Activated naive CD4-positive, alpha-beta T cell treated with anti-CD3 and anti-CD28 coated beads, Interleukin-2, amount 50 U/mL, for 24 hours (primary cell): Measurements from ENCODE around the gene CDH23.

ENCODE experiments used
- H3K27ac Mint-ChIP-seq: one replicate; pipeline ENCODE4 v1.8.0; 2021; ENCODE audit warnings: mild to moderate bottlenecking, mixed read lengths
- H3K27me3 Mint-ChIP-seq: one replicate; pipeline ENCODE4 v1.8.0; 2021; ENCODE audit warnings: mixed read lengths
- H3K36me3 Mint-ChIP-seq: one replicate; pipeline ENCODE4 v1.8.0; 2021; ENCODE audit warnings: mixed read lengths
- H3K4me1 Mint-ChIP-seq: one replicate; pipeline ENCODE4 v1.8.0; 2021; ENCODE audit warnings: mixed read lengths
- H3K4me3 Mint-ChIP-seq: one replicate; pipeline ENCODE4 v1.8.0; 2021; ENCODE audit warnings: mild to moderate bottlenecking, mixed read lengths
- H3K9me3 Mint-ChIP-seq: one replicate; pipeline ENCODE4 v1.8.0; 2021; ENCODE audit warnings: mixed read lengths

The CDH23 gene

DNA sequence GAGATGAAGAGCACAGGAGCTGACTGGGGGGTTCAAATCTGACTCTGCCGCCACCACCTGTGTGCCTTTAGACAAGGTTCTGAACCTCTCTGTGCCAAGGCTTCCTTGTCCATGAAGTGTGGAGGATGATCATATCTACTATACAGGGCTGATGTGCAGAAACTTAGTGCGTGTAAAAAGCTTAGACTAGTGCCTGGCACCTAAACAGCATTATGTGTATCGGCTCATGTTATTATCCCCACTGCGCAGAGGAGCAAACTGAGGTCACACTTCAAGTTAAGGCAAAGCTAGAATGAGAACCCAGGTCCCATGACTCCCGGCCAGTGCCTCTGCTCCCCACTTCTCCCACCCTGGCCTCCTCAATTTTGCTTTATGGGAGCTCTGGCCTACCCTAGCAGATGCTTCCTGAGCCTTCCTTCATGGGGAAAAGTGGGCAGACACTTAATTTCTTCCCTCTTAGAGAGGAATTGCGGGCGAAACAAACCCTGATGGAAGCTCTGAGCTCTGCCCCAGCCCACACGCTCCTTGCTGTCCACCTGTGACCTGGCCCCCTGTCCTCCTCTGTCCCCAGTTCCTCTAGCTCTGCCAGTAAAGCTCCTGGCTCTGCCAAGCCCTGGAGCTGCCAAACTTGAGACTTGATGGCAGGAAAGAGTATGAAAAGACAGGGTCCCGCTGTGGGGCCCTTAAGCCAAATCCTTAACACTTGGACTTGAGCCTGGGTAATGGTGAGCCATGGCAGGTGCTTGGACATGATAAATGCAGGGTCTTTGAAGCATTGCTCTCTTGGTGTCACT, 71.0 kb downstream of the CDH23 start:
- Mint-ChIP-seq H3K9me3 (no peaks in the 10 kb centered on the region), H3K36me3 (no peaks in the 10 kb centered on the region), H3K4me1 (no peaks in the 10 kb centered on the region), H3K4me3 (no peak overlapping the region), H3K27ac (no peak overlapping the region), H3K27me3 (no peaks in the 10 kb centered on the region)

- Mint-ChIP-seq H3K4me1 (no peaks in the 10 kb centered on the region), H3K36me3 (no peaks in the 10 kb centered on the region)
Measured at GRCh38 chr10:71468363-71469094, 71.8 kb downstream of the CDH23 start.

GRCh38 chr10:71471006-71471405, 74.3 kb downstream of the CDH23 start:
- H3K9me3 Mint-ChIP-seq: no peaks in the 10 kb centered on the region
- H3K4me3 Mint-ChIP-seq: no peak overlapping the region
- H3K4me1 Mint-ChIP-seq: peaks cover 4% of the 10 kb centered on the region
- H3K27ac Mint-ChIP-seq: no peak overlapping the region
- H3K36me3 Mint-ChIP-seq: no peaks in the 10 kb centered on the region
- no peaks in the 10 kb centered on the region for H3K27me3 Mint-ChIP-seq

More at GRCh38 chr10:71468363-71469094, 71.8 kb downstream of the CDH23 start:
- Mint-ChIP-seq H3K4me3 (no peak overlapping the region), H3K27me3 (no peaks in the 10 kb centered on the region), H3K9me3 (no peaks in the 10 kb centered on the region), H3K27ac (no peak overlapping the region)

GRCh38 chr10:71471957-71472365, 75.2 kb downstream of the CDH23 start:
- Mint-ChIP-seq H3K27ac (no peak overlapping the region), H3K36me3 (no peaks in the 10 kb centered on the region), H3K9me3 (no peaks in the 10 kb centered on the region), H3K4me3 (no peak overlapping the region), H3K4me1 (peaks cover 4% of the 10 kb centered on the region), H3K27me3 (no peaks in the 10 kb centered on the region)

DNA sequence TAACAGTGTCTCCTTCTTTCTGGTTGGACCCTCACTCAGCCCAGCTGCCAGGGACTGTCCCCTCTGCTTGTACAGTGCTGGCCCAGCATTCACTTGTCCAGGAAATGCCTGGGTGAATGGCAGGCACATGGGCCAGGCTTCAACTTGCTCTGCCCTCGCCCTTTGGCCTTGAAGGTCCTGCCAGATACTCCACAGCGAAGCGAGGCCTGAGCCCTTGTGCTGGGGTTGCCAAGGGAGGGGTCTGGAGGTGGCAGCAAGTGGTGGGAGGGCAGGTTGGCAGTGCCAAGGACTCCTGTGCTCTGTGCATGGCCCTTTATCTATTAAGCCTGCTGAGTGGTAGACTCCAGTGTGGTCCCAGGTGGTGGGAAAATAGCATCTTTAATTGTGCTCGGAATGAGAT, 75.7 kb downstream of the CDH23 start:
- no peaks in the 10 kb centered on the region for H3K9me3 Mint-ChIP-seq
- no peaks in the 10 kb centered on the region for H3K27me3 Mint-ChIP-seq
- no peaks in the 10 kb centered on the region for H3K36me3 Mint-ChIP-seq
- peaks cover 4% of the 10 kb centered on the region for H3K4me1 Mint-ChIP-seq
- H3K4me3 Mint-ChIP-seq: no peak overlapping the region
- H3K27ac Mint-ChIP-seq: no peak overlapping the region

GRCh38 chr10:71472912-71473311, 76.2 kb downstream of the CDH23 start:
- Mint-ChIP-seq H3K27ac (no peak overlapping the region), H3K4me3 (no peak overlapping the region)

DNA sequence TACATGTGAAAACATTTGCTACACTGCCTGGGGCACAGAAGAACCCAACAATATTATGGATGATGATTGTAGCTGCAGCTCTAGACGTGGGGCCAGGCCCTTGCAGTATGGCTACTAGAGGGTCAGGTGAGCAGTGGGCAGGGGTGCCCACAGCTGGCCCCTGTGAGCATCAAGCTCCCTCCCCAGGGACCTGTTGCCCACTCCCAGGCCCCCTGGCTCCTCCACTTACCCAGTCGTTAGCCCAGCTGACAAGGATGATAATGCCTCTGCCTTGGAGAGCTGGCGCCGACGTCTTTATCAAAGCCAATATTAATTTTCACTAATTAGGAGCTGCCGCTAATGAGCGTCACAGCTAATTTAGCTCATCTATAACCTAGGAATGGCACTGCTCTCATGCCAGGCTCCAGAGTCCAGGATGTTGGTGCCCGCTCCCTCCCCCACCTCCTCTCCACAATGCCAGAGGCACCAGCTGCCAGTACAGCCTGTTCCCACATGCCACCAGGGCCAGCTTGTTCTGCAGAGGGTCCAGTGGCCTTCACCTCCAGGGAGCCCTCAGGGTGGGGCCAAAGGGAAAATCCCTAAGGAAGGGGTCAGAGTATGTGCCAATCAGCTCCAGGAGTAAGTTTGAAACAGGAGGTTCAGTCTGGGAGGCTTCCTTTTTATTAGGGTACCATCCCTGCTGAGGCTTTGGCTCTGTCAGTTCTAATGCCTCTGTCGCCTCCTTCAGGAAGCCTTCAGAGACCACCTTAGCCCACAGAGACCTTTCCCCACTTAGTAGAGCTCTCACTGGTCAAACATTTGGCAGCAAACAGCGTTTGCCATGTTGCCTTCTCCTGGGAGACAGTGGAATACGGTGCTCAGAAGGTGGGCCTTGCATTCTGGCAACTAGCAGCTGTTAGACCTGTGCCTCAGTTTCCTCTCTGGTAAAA, 77.2 kb downstream of the CDH23 start:
- no peaks in the 10 kb centered on the region for H3K9me3 Mint-ChIP-seq

More at GRCh38 chr10:71472912-71473311, 76.2 kb downstream of the CDH23 start:
- peaks cover 4% of the 10 kb centered on the region for H3K4me1 Mint-ChIP-seq
- no peaks in the 10 kb centered on the region for H3K9me3 Mint-ChIP-seq
- no peaks in the 10 kb centered on the region for H3K36me3 Mint-ChIP-seq
- H3K27me3 Mint-ChIP-seq: no peaks in the 10 kb centered on the region

DNA sequence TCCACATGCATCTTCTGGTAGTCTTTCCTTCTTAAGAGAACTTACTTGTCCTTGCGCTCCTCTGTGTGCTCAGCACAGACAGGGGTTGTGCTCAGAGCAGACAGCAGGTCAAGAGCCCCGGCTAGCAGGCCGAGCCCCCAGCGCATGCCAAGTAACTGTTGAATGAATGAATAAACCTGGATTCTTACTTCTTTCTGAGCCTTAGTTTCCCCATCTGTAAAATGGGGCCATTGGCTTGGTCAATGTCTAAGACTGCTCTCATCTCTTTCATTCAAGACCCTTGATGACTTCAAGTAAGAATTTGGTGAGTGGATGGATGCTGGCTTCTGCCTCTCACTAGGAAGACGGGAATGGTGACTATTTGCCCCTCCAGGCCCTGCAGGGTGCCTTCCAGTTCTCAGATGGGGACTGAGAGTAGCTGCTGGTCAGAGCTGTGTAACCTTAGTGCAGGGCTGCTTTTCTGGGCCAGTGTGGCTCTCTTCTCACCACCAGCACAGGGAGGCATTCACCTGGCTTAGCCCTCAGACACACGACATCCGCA, 78.1 kb downstream of the CDH23 start:
- peaks cover 4% of the 10 kb centered on the region for H3K4me1 Mint-ChIP-seq

More for the DNA sequence above, 77.2 kb downstream of the CDH23 start:
- no peaks in the 10 kb centered on the region for H3K27me3 Mint-ChIP-seq
- peaks cover 4% of the 10 kb centered on the region for H3K4me1 Mint-ChIP-seq
- no peaks in the 10 kb centered on the region for H3K36me3 Mint-ChIP-seq
- H3K4me3 Mint-ChIP-seq: no peak overlapping the region
- no peak overlapping the region for H3K27ac Mint-ChIP-seq

DNA sequence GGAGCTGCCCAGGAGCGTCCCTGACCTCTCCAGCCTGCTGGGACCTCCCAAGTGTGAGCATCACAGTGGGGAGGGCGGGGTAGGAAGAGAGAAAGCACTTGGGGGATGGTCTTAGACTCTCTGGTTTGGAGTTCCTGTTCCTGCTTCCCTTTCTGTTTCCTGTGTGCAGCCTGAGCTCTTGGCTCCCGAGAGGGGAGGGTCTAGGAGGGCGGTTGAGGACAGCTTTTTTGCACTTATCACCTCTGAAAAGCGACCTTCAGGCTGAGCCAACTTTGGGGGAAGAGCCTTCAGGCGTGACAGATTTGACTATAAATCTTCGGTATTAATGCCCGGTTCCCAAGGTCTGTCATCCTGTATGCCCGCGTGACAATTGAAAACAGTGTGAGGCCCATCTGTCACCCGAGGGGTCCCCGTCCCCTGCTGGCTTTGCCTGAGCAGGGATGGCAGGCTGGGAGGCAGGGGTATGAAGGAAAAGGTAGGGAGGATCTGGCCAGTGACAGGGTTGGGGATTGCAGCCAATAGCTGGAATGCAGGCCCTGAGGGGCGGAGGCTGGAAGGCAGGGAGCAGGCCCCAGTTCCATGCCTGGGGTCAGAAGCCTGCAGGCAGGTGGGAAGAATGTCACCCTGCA, 78.6 kb downstream of the CDH23 start:
- Mint-ChIP-seq H3K4me3 (no peak overlapping the region), H3K27ac (no peak overlapping the region), H3K36me3 (no peaks in the 10 kb centered on the region), H3K4me1 (peaks cover 4% of the 10 kb centered on the region), H3K27me3 (peaks cover under 1% of the 10 kb centered on the region), H3K9me3 (no peaks in the 10 kb centered on the region)

More for the DNA sequence above, 78.1 kb downstream of the CDH23 start:
- no peaks in the 10 kb centered on the region for H3K36me3 Mint-ChIP-seq
- H3K27me3 Mint-ChIP-seq: no peaks in the 10 kb centered on the region
- no peak overlapping the region for H3K27ac Mint-ChIP-seq
- H3K9me3 Mint-ChIP-seq: no peaks in the 10 kb centered on the region
- no peak overlapping the region for H3K4me3 Mint-ChIP-seq

GRCh38 chr10:71476228-71477011, 79.7 kb downstream of the CDH23 start:
- H3K9me3 Mint-ChIP-seq: no peaks in the 10 kb centered on the region

GRCh38 chr10:71478173-71478572, 81.5 kb downstream of the CDH23 start:
- Mint-ChIP-seq H3K4me1 (peaks cover 4% of the 10 kb centered on the region), H3K4me3 (no peak overlapping the region), H3K27me3 (peaks cover 3% of the 10 kb centered on the region), H3K36me3 (no peaks in the 10 kb centered on the region), H3K27ac (no peak overlapping the region), H3K9me3 (no peaks in the 10 kb centered on the region)

More at GRCh38 chr10:71476228-71477011, 79.7 kb downstream of the CDH23 start:
- H3K27ac Mint-ChIP-seq: peak overlapping the region; percentile 8
- peaks cover 4% of the 10 kb centered on the region for H3K4me1 Mint-ChIP-seq
- no peaks in the 10 kb centered on the region for H3K36me3 Mint-ChIP-seq
- H3K27me3 Mint-ChIP-seq: peaks cover 3% of the 10 kb centered on the region
- H3K4me3 Mint-ChIP-seq: no peak overlapping the region

- Mint-ChIP-seq H3K36me3 (no peaks in the 10 kb centered on the region), H3K27ac (no peak overlapping the region), H3K9me3 (no peaks in the 10 kb centered on the region), H3K4me1 (peaks cover 4% of the 10 kb centered on the region), H3K4me3 (no peak overlapping the region), H3K27me3 (peaks cover 3% of the 10 kb centered on the region)
Measured at GRCh38 chr10:71478813-71479365, 82.2 kb downstream of the CDH23 start.

DNA sequence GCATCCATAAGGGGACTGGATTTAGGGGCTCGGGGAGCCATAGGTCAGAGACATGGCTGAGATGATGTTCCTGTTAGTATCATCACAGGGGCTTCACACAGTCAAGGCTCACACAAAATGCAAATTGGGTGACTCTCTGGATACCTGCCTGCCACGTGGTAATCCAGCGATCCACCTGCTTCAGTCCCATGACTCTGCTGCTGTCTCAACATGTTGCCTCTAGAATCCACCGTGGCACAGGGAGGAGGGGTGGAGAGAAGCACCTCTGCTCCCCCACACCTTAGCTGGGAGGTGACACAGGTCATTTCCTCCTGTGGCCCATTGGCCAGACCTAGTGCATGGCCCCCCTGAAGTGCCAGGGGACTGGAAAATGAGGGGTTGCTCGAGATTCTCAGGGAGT, 83.1 kb downstream of the CDH23 start:
- H3K9me3 Mint-ChIP-seq: no peaks in the 10 kb centered on the region
- peaks cover 3% of the 10 kb centered on the region for H3K27me3 Mint-ChIP-seq
- no peaks in the 10 kb centered on the region for H3K36me3 Mint-ChIP-seq
- peaks cover 4% of the 10 kb centered on the region for H3K4me1 Mint-ChIP-seq
- H3K27ac Mint-ChIP-seq: no peak overlapping the region
- H3K4me3 Mint-ChIP-seq: no peak overlapping the region

GRCh38 chr10:71480662-71481061, 83.9 kb downstream of the CDH23 start:
- no peaks in the 10 kb centered on the region for H3K4me1 Mint-ChIP-seq
- H3K27me3 Mint-ChIP-seq: peaks cover 3% of the 10 kb centered on the region

More at GRCh38 chr10:71480662-71481061, 83.9 kb downstream of the CDH23 start:
- Mint-ChIP-seq H3K4me3 (no peak overlapping the region), H3K27ac (no peak overlapping the region), H3K9me3 (no peaks in the 10 kb centered on the region), H3K36me3 (no peaks in the 10 kb centered on the region)
